Stimulated activated CD8-positive, alpha-beta memory T cell treated with anti-CD3 and anti-CD28 coated beads, Interleukin-15, amount 100 ng/mL, for 24 hours (primary cell): ENCODE measurements around the gene GMNN.
"Not testable (repeated sequence)": the region's sequence is repeated elsewhere in the genome, so short reads cannot be mapped to it uniquely, and the experiment has no call there.

Source experiments
- DNase-seq: peaks from one replicate; pipeline ENCODE4 v3.0.0-alpha.2; 2020; ENCODE audit warnings: low read depth

The GMNN gene

DNA sequence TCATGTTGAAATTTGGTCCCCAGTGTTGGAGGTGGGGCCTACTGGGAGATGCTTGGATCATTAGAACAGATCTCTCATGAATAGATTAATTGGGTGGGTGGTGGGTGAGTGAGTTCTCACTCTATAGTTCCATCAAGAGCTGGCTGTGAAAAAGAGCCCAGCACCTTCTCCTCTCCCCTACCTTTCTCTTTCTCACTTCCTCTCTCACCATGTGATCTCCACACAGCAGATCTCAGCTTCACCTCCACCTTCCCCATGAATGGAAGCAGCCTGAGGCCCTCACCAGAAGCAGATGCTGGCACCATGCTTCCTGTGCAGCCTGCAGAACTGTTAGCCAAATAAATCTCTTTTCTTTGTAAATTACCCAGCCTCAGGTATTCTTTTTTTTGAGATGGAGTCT lies 12.9 kb upstream of the GMNN start:
- no peak for DNase-seq

DNA sequence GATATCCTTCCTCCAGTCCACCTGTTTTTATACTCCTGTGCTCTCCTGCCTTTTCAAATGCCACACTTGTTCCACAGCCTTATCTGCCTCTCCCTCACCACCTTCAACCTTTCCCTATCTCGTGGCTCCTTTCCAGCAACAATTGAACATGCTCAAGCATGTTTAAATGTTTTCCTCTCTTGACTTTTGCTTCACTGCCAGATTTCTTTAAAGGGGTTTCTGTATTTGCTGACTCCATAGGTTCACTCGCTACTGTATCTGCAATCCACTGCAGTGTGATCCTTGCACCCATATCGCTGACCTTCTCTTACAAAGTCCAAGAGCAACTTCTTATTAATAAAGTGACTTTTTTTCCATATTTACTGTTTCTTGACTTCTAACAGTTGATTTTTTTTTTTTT lies 11.2 kb upstream of the GMNN start:
- DNase-seq, result no peak

DNA sequence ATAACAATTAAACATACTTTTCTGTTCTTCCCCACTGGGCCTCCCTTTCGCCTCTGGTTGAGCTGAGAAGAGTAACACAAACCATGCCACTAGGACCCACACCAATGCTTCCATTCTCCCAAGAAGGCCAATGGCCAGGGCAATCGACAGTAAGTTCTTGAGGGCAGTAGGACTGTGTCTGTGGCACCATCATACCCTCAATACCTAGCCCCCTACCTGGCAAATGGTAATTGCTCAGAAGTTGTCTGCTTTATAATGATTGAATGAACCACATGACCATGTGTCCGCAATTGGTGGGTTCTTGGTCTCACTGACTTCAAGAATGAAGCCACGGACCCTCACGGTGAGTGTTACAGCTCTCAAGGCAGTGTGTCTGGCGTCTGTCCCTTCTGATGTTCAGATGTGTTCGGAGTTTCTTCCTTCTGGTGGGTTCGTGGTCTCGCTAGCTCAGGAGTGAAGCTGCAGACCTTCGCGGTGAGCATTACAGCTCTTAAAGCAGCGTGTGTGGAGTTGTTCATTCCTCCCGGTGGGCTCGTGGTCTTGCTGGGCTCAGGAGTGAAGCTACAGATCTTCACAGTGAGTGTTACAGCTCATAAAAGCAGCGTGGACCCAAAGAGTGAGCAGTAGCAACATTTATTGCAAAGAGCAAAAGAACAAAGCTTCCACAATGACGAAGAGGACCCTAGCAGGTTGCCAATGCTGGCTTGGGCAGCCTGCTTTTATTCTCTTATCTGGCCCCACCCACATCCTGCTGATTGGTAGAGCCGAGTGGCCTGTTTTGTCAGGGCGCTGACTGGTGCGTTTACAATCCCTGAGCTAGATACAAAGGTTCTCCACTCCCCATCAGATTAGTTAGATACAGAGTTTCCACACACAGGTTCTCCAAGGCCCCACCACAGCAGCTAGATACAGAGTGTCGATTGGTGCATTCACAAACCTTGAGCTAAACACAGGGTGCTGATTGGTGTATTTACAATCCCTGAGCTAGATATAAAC lies 9.6 kb upstream of the GMNN start:
- not testable (repeated sequence) for DNase-seq

DNA sequence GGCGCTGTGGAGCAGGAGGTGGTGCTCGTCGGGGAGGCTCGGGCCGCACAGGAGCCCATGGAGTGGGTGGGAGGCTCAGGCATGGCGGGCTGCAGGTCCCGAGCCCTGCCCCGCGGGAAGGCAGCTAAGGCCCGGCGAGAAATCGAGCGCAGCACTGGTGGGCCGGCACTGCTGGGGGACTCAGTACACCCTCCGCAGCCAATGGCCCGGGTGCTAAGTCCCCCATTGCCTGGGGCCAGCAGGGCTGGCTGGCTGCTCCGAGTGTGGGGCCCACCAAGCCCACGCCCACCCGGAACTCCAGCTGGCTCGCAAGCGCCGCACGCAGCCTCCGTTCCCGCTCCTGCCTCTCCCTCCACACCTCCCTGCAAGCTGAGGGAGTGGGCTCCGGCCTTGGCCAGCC lies 8.8 kb upstream of the GMNN start:
- not testable (repeated sequence) for DNase-seq

DNA sequence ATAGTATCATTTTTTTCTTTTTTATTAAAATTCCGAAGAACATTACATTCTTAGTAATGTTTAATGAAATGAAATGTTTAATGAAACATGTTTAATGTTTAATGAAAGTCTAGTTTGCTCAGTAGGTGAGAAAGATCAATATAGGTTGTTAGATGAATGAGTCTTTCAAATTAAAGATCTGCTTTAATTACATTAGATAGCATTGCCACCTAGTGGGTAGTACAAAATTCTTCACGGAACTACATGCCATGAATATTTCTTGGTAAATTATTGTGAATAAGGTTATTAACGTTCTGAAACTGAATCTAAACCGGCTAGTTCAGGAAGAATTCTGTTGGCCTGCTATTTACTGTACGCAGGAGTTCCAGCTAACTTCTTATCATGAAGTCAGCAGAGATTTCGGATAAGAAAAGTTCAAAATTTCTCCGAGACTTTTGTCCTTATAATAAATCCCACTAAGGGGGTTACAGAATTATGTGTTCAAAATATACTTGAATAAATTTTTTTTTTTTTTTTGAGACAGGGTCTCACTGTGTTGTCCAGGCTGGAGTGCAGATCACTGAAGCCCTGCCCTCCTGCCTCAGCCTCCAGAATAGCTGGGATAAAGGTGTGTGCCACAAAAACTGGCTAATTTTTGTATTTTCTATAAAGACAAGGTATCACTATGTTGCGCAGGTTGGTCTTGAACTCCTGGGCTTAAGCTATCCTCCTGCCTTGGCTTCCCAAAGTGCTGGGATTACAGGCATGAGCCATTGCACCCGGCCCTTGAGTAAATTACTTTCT lies 7.9 kb upstream of the GMNN start:
- no peak for DNase-seq

DNA sequence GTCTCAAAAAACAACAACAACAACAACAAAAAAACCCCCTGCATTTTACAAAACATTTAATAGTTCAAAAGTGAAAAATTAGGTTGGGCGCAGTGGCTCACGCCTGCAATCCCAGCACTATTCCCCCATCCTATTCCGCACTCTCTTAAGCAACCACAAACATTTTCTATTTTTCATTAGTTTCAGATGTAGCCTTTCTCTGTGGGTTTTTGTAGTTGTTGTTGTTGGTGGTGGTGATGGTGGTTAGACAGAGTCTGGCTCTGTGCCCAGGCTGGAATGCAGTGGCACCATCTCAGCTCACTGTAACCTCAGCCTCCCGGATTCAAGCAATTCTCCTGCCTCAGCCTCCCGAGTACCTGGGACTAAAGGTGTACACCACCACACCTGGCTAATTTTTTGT lies 6.4 kb upstream of the GMNN start:
- DNase-seq, result no peak

DNA sequence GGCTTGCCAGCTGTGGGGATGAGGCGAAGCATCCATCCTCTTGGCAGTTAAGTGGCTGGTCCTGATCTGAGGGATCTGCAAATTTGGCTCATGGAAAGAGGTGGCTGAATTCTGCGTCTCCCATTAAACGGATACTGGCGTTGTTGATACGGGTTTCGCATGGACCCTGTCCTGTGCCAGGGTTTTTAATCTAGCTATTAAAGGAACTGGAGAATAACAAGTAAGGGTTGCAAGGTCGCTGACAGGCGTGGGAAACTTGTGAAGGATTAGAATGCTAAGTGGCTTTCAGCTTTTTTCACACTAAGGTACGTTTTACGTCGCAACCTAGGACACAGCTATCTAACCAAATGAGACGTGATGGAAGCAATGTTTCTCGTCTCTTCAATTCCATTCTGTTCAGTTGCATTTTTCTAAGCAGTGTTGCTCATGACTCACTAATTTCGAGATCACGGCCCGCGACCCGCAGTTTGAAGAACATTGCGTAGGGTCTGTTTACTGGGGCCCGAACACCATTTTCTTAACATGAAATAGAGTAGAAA lies 852 bp downstream of the GMNN start:
- DNase-seq, result no peak

DNA sequence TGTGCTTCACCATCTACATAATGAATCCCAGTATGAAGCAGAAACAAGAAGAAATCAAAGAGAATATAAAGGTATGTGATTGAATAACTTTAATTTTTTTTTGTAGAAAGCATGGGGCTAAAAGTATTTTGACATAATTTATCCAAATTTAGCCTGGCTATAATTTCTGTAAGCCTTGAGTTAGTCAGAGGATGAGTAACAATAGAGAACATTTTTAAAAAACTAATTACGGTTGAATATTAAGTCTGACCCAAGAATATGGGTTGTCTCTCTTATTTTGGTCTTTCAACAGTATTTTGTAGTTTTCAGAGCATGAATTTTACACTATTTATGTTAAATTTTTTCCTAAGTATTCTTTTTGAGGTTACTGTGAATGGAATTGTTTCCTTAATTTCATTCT lies 2.5 kb downstream of the GMNN start:
- no peak for DNase-seq

DNA sequence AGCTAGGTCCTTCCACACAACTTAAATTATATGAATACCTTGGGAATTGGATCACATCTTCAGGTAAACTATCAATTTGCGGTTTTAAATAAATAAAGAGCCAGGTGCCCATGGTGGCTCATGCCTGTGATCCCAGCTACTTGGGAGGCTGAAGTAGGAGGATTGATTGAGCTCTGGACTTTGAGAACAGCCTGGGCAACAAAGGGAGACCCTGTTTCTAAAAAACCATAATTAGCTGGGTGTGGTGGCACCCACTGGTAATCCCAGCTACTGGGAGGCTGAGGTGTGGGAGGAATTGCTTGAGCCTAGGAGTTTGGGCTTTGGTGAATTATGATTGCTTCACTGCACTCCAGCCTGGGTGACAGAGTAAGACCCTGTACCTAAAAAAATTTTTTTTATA lies 3.4 kb downstream of the GMNN start:
- DNase-seq, result no peak

DNA sequence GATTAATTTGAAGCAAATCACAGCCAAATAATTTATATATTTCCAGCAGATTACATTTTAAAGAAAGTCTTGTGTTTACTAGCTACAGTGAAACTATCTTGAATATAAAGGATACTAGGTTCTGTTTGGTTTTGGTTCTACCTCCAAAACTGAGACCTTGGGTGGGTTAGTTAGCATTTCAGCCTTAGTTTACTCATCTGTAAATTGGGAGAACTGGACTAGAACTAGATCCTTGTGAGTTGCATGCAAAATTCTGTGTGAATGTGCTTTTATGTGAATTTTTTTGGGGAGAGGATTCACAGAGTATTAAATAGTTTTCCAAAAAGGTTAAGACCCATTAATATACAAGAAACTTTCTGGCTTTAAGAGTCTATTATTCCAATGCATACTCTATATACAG lies 4.1 kb downstream of the GMNN start:
- no peak for DNase-seq

DNA sequence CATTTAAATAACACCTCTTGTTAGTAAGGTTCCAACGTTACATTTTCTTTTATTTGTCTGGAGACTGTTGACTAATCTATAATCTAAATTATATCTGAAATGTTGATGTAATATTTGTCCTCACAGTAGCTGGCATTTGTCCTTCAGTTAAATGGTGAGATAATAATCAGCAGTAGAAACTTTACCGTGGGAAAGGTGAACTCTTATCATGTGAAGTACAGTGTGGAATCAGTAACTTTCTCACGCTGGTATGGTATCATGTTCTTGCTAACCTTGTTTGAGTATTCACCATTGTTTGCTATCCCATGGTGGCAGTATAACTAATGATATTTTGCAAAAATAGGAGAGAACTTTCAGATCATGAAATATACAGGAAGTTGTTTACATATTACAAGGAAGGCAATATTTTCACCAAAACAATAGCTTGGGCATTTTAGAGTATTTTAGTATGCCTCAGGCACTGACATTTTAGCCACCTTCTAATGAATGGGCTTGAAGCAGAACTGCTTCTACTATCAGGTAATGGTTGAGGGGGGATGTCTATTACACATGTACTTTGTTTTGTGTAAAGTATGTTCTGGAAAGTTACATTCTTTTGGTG lies 4.8 kb downstream of the GMNN start:
- DNase-seq, result no peak

DNA sequence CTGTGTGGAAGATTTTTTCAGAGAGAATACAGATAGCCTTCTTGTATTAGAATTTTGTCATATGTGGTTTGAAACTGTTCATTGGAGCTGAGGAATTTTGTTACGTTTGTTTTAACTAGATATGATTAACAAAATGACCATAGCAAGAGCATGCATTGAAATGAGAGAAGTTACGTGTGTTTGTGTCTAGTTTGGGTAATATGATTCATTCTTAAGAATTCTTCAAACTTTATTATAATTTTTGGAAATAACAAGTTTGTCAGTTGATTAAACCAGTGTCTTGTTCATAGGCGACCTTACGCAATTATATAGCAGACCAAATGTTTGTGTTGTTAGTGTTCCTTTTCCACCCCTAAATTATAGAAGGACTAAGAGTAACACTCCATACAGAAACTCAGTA lies 5.5 kb downstream of the GMNN start:
- no peak for DNase-seq

DNA sequence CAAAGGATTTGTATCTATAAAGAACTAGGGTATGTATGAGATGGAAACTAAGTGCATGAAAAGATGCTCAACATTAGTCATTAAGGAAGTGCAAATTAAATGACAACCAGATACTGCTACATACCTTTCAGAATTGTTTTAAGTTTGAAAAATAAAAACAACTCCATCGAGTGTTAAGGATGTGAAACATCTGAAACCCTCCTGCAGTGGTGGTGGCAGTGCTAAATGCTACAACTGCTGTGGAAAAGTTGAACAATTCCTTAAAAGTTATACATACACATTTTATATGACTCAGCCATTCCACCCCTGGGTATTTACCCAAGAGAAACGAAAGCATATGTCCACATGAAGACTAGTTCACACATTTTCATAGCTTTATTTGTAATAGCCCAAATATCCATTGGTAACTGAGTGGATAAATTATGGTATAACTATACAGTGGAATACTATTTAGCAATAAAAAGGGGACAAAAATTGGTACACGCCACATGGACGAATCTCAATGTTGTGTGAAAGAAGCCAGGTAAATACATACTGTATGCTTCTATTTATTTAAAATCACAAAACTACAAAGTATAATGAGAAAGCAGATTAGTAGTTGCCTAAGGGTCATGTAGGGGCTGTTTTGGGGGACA lies 13.4 kb downstream of the GMNN start:
- no peak for DNase-seq

DNA sequence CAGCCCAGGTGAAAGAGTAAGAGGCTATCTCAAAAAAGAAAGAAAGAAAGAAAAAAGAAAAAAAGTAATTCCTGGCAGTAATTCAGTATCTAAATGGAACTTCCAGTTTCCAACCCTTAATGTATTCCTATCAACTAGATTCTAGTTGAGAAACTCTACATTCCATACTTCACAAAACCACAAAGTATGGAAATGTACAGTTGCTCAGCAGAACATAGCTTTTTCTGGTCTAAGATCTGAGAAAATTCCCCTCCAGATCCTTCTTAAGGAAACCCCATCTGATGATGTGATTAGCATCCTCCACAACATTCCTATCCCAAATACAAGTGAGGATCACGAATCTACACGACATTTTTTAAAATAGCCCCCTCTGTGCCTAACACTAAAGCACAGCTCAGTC lies 20.4 kb downstream of the GMNN start:
- DNase-seq, result no peak

DNA sequence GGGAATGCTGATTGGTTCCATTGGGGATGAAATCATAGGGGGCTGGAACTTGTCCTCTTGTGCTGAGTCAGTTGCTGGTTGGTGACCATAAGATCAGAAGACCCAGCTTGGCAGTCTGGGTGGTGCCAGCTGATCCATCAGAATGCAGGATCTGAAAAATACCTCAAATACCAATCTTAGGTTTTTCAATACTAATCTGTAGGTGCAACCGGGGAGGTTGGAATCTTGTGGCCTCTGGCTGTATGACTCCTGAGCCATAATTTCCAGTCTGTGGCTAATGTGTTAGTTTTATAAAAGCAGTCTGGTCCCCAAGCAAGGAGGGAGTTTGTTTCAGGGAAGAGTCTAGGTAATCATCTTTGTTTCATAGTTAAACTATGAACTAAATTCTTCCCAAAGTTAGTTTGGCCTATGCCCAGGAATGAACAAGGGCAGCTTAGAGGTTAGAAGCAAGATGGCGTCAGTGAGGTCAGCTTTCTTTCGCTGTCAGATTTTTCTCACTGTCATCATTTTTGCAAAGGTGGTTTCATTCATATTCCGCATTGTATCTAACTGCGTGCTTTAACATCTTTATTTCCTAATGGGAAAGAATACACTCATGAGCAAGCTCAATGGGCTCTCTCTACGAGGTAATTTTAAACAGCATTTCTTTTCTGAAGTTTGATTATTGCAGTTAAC lies 22.0 kb downstream of the GMNN start:
- no peak for DNase-seq

DNA sequence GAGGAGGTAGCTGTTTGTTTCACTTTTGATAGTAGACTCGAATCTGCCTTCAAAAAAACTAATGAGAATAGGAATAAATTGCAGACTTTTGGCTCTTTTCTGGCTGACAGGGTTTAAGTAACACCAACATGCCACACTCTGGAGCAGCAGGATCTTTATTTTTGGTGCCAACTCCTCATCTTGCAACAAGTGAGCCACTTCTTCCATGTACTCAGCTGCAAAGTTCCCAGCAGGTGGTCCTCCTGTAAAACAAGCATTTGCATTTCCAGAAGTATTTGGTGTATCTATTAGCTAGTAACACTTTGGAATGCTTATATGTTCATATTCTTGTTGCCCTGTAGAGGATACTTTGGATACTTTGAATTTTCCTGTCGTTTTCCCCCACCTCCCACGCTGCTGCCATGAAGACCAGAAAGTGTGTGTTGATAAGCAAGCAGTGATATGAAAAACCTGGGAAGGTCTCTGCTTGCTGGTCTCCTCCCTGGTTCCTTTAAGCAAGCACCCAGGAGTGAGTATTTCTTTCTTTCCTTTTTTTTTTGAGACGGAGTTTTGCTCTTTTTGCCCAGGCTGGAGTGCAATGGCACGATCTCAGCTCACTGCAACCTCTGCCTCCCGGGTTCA lies 23.0 kb downstream of the GMNN start:
- DNase-seq, result no peak

DNA sequence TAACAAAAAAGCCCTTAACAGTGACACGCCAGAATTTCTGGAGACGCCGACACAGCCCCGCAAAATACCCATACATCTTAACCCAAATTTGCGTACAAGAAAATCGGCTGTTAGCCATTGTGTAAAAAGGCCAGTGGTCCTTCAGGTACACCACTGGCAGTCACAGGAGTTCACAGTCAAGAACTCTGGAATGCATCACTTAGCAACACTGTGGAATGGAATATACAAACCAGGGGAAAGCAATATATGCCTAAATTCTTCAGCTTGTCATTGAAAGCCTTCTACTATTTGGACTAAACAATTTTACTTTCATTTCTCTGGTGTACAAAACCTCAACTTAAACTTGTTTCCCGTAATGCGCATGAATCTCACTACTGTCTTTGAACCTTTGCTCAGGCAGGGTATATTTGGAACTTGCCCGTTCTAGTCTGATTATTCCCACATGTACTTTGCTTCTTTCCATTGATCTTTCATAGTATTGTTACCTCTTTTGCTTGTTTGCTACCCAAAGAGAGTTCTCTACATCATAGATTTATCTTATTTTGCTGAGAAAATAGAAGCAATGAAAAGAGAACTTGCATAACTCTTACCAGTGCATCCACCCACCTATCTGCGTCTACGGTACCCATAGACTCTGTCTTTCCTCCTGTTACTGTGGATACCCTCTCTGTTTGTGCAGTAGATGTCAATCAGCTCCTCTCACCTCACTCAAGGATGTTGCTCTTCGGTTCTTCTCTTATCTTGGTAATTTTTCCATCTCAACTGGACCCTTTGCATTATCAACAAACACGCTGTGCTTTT lies 24.2 kb downstream of the GMNN start, which contains the start of gene ARMH2:
Gene ARMH2, minus strand, starts transcription at position 178 of the 801 bp plus-strand sequence. Its CDS starts 60 bp downstream, at position 118.
- DNase-seq, result no peak

DNA sequence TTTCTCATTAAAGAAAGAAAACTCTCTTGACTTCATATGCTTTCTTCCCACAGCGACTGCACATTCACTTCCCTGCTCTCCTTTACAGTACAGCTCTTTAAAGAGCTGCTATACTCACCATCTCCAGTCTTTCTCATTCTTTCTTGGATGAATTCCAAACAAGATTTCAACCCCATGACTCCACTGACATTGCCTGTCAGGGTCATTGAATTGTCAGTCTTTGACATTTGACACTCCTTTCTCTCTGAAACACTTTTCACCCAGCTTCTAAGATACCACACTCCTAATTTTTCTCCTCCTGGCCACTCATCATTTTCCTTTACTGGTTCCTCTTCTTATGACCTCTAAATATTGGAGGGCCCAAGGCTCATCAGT lies 24.8 kb downstream of the GMNN start:
- no peak for DNase-seq

DNA sequence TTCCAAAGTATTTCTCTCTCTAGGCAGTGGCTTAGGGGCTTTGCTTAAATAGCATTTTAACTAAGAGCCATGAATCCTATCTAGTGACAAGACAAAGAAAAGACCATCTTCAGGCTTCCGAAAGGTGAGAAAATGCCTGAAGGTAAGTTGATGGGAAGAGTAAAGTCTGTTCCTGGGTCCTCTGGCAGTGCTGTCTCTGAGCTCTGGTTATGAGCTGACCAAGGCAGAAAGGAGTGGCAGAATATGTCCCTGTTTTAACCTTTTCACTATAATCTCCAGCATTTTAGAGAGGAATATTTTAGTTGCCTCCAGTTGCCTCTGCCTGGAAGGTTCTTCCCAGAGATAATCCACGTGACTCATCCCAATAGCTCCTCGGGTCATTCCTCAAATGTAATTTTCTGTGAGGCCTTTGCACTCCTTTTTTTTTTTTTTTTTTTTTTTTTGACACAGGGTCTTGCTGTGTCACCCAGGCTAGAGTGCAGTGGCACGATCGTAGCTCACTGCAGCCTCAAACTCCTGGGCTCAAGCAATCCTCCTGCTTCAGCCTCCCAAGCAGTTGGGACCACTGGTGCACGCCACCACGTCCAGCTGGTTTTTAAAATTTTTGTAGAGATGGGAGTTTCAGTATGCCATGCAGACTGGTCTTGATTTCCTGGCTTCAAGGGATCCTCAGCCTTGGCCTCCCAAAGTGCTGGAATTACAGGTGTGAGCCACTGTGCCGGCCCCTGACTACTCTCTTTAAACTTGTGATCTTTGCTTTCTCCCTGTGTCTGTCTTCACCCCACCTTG lies 27.7 kb downstream of the GMNN start:
- DNase-seq, result no peak
